Erythroblast (primary cell): ENCODE measurements around the gene GPI.

Experiments used
- GATA1 ChIP-seq: IDR thresholded peaks from 2 replicates; pipeline ENCODE4 v1.6.1; 2011; ENCODE audit warnings: low read depth, mild to moderate bottlenecking, control low read depth, low read length, moderate library complexity
- POLR2A ChIP-seq: IDR thresholded peaks from 2 replicates; pipeline ENCODE4 v1.6.1; 2011; ENCODE audit warnings: mild to moderate bottlenecking, low read length

GRCh38 chr19:34321735-34322134, 43.3 kb upstream of the GPI start:
- no peak for TF ChIP-seq POLR2A
- TF ChIP-seq GATA1 = no peak
